Keratinocyte (primary cell): Measurements from ENCODE around the gene VEZT.

ENCODE experiments used
- CTCF ChIP-seq, 3 experiments: IDR thresholded peaks in 1 of 3; conservative IDR thresholded peaks in 1 of 3; optimal IDR thresholded peaks in 1 of 3; 2 replicates in 2 of 3; 3 replicates in 1 of 3; pipeline versions ENCODE3 to v1.5.1; 2011; ENCODE audit warnings: low read length in 3 of 3, mild to moderate bottlenecking in 3 of 3, moderate library complexity in 2 of 3, control low read depth in 1 of 3, inconsistent platforms in 1 of 3; ENCODE audit not compliant: insufficient read depth in 2 of 3; ENCODE audit errors: extremely low read depth in 1 of 3
- EZH2 ChIP-seq: IDR thresholded peaks from one replicate; pipeline ENCODE4 v1.6.1; 2012; ENCODE audit warnings: inconsistent platforms, mild to moderate bottlenecking, low read length, moderate library complexity

- TF ChIP-seq CTCF (optimal IDR thresholded peaks at IDR 0.05 in 1 of 3, IDR thresholded peaks at IDR 0.05 in 1 of 3, conservative IDR thresholded peaks at IDR 0.05 in 1 of 3; ENCODE audit: extremely low read depth in 1 of 3, insufficient read depth in 2 of 3, low read length in 3 of 3) (no peak), EZH2 (no peak)
Observed at GRCh38 chr12:95291501-95291900, 73.9 kb downstream of the VEZT start.
